Measurements from ENCODE around the gene KLHL41.

KLHL41 gene

DNA sequence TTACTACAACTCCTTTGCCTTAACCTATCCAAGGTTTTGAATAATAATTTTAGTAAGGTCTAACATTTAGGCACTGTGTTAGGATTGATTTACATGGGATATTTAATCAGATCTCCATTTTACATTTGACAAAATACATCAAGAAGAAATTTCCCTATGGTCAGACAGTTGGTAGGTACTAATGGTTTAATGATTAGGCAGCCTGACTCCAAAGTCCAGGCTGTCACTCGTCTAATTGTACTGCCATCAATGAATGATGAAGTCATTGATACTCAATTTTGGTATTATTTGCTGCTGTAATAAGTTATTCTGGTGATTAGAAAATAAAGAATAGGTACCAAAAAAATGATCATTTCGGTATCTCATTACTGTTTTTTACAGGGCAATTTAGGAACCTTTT, 16.1 kb upstream of the KLHL41 start (continued):
- TF ChIP-seq, protein P1, sequence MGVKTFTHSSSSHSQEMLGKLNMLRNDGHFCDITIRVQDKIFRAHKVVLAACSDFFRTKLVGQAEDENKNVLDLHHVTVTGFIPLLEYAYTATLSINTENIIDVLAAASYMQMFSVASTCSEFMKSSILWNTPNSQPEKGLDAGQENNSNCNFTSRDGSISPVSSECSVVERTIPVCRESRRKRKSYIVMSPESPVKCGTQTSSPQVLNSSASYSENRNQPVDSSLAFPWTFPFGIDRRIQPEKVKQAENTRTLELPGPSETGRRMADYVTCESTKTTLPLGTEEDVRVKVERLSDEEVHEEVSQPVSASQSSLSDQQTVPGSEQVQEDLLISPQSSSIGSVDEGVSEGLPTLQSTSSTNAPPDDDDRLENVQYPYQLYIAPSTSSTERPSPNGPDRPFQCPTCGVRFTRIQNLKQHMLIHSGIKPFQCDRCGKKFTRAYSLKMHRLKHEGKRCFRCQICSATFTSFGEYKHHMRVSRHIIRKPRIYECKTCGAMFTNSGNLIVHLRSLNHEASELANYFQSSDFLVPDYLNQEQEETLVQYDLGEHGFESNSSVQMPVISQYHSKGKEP (tag by site-specific recombination; IDR thresholded peaks at IDR 0.05) = no peak
- TF ChIP-seq ZNF560 (tag by site-specific recombination; IDR thresholded peaks at IDR 0.05; ENCODE audit: borderline replicate concordance) (no peak), ZNF398 (tag by site-specific recombination; IDR thresholded peaks at IDR 0.05) (no peak), ZNF777 (tag by site-specific recombination; IDR thresholded peaks at IDR 0.05; ENCODE audit: borderline replicate concordance) (no peak)
- TF ChIP-seq, protein P2, sequence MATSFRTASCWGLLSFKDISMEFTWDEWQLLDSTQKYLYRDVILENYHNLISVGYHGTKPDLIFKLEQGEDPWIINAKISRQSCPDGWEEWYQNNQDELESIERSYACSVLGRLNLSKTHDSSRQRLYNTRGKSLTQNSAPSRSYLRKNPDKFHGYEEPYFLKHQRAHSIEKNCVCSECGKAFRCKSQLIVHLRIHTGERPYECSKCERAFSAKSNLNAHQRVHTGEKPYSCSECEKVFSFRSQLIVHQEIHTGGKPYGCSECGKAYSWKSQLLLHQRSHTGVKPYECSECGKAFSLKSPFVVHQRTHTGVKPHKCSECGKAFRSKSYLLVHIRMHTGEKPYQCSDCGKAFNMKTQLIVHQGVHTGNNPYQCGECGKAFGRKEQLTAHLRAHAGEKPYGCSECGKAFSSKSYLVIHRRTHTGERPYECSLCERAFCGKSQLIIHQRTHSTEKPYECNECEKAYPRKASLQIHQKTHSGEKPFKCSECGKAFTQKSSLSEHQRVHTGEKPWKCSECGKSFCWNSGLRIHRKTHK (tag by site-specific recombination; IDR thresholded peaks at IDR 0.05) = no peak

GRCh38 chr2:169495310-169495928, 14.1 kb upstream of the KLHL41 start:
- no peak overlapping the region for H3K4me3 ChIP-seq (ENCODE audit: low read depth, low read length)
- no peaks in the 10 kb centered on the region for H3K4me1 ChIP-seq (ENCODE audit: control insufficient read depth, insufficient read depth, low read length)
- POLR2A ChIA-PET = no interaction called here
- CTCF ChIA-PET = interaction anchor here (0.6 to 1.1 kb wide), 2 partner anchors 44 to 1257 kb away, joined by 3 read pairs; no protein-coding TSS in a partner anchor
- no peaks in the 10 kb centered on the region for H3K9me3 ChIP-seq (ENCODE audit: control insufficient read depth, insufficient read depth, low read depth, low read length)
- H3K27ac ChIP-seq (ENCODE audit: extremely low read depth, low read depth, low read length) = no peak overlapping the region
- peaks cover 0 to 14% of the 10 kb centered on the region in 2 experiments; a peak in 2 of 3 replicates for H3K36me3 ChIP-seq (ENCODE audit: control insufficient read depth in 2 of 2, insufficient read depth in 1 of 2, low read length in 2 of 2)
- no peak for TF ChIP-seq ZNF223 (tag by site-specific recombination; IDR thresholded peaks at IDR 0.05)
- no peak for TF ChIP-seq REST (tag by site-specific recombination; IDR thresholded peaks at IDR 0.05)
- no peak for TF ChIP-seq ZNF518A (tag by site-specific recombination; conservative IDR thresholded peaks at IDR 0.05; ENCODE audit: low read depth)
- no peak for TF ChIP-seq ZNF174 (tag by site-specific recombination; IDR thresholded peaks at IDR 0.05)
- no peak for TF ChIP-seq GLIS1 (tag by site-specific recombination; IDR thresholded peaks at IDR 0.05)
- no peak for TF ChIP-seq ZNF558 (tag by site-specific recombination; IDR thresholded peaks at IDR 0.05)
- no peak for TF ChIP-seq ZNF311 (tag by site-specific recombination; IDR thresholded peaks at IDR 0.05; ENCODE audit: borderline replicate concordance)
- TF ChIP-seq ZNF121 (tag by site-specific recombination; IDR thresholded peaks at IDR 0.05) = no peak
- TF ChIP-seq ZNF2 (tag by site-specific recombination; IDR thresholded peaks at IDR 0.05) = no peak
- TF ChIP-seq, protein P3, sequence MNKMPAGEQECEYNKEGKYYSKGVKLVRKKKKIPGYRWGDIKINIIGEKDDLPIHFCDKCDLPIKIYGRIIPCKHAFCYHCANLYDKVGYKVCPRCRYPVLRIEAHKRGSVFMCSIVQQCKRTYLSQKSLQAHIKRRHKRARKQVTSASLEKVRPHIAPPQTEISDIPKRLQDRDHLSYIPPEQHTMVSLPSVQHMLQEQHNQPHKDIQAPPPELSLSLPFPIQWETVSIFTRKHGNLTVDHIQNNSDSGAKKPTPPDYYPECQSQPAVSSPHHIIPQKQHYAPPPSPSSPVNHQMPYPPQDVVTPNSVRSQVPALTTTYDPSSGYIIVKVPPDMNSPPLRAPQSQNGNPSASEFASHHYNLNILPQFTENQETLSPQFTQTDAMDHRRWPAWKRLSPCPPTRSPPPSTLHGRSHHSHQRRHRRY (tag by site-specific recombination; IDR thresholded peaks at IDR 0.05) = no peak
- TF ChIP-seq, protein P4, sequence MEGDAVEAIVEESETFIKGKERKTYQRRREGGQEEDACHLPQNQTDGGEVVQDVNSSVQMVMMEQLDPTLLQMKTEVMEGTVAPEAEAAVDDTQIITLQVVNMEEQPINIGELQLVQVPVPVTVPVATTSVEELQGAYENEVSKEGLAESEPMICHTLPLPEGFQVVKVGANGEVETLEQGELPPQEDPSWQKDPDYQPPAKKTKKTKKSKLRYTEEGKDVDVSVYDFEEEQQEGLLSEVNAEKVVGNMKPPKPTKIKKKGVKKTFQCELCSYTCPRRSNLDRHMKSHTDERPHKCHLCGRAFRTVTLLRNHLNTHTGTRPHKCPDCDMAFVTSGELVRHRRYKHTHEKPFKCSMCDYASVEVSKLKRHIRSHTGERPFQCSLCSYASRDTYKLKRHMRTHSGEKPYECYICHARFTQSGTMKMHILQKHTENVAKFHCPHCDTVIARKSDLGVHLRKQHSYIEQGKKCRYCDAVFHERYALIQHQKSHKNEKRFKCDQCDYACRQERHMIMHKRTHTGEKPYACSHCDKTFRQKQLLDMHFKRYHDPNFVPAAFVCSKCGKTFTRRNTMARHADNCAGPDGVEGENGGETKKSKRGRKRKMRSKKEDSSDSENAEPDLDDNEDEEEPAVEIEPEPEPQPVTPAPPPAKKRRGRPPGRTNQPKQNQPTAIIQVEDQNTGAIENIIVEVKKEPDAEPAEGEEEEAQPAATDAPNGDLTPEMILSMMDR (tag by site-specific recombination; IDR thresholded peaks at IDR 0.05) = no peak
- TF ChIP-seq ZNF623 (tag by site-specific recombination; IDR thresholded peaks at IDR 0.05) = no peak
